GM19238 (cell line): Measurements from ENCODE around the gene ALLC.
"Not testable (repeated sequence)": the region's sequence is repeated elsewhere in the genome, so short reads cannot be mapped to it uniquely, and the experiment has no call there.

Experiments
- DNase-seq: peaks from one replicate; pipeline ENCODE4 v3.0.0; 2011; ENCODE audit warnings: low spot score; ENCODE audit not compliant: insufficient read length

The ALLC gene

GRCh38 chr2:3657881-3658280 is at the start of gene ALLC:
Gene ALLC (plus strand): TSS chr2:3658200. CDS start chr2:3671158, 12,958 bp downstream.
- DNase-seq = no peak

GRCh38 chr2:3608373-3609278 is 49.4 kb upstream of the ALLC start:
- DNase-seq = no peak

- not testable (repeated sequence) for DNase-seq
Measured at GRCh38 chr2:3609279-3609673, 48.7 kb upstream of the ALLC start.

- DNase-seq = no peak
Measured at GRCh38 chr2:3610415-3610814, 47.6 kb upstream of the ALLC start.

- no peak for DNase-seq
Measured at GRCh38 chr2:3610881-3611505, 47.0 kb upstream of the ALLC start.

GRCh38 chr2:3611589-3611988 is 46.4 kb upstream of the ALLC start:
- no peak for DNase-seq

GRCh38 chr2:3612639-3613523 is 45.1 kb upstream of the ALLC start:
- no peak for DNase-seq

GRCh38 chr2:3613524-3613905 is 44.5 kb upstream of the ALLC start:
- no peak for DNase-seq

- not testable (repeated sequence) for DNase-seq
Measured at GRCh38 chr2:3614743-3615142, 43.3 kb upstream of the ALLC start.

GRCh38 chr2:3615541-3616200 is 42.3 kb upstream of the ALLC start:
- not testable (repeated sequence) for DNase-seq

- not testable (repeated sequence) for DNase-seq
Measured at GRCh38 chr2:3616435-3617197, 41.4 kb upstream of the ALLC start.

GRCh38 chr2:3617198-3617890 is 40.7 kb upstream of the ALLC start:
- DNase-seq = no peak

GRCh38 chr2:3618367-3618766 is 39.6 kb upstream of the ALLC start:
- DNase-seq = no peak

GRCh38 chr2:3619033-3619432 is 39.0 kb upstream of the ALLC start:
- no peak for DNase-seq

- not testable (repeated sequence) for DNase-seq
Measured at GRCh38 chr2:3619661-3620060, 38.3 kb upstream of the ALLC start.

GRCh38 chr2:3620834-3621233 is 37.2 kb upstream of the ALLC start:
- DNase-seq = no peak

- DNase-seq = no peak
Measured at GRCh38 chr2:3622967-3623366, 35.0 kb upstream of the ALLC start.

- DNase-seq = no peak
Measured at GRCh38 chr2:3624059-3624794, 33.8 kb upstream of the ALLC start.

GRCh38 chr2:3625186-3625585 is 32.8 kb upstream of the ALLC start:
- DNase-seq = no peak
